H1 (cell line): ENCODE data around the gene CTTNBP2NL. TPM values are rescaled to one million over a fixed set of nuclear protein-coding genes. Genes with fewer than 3 reads are reported as not detected.

Source experiments
- CTCF ChIA-PET: fragments of 300-600 bp; sonication (Branson Sonifier 250); formaldehyde crosslinking; loops from one replicate; lab custom pipeline; 2021; ENCODE audit not compliant: partially characterized antibody; lab: Charles Lee
- POLR2A ChIA-PET: fragments of 300-600 bp; sonication (Branson Sonifier 250); formaldehyde crosslinking; loops from one replicate; lab custom pipeline; 2021; ENCODE audit warnings: inconsistent platforms; ENCODE audit not compliant: partially characterized antibody; lab: Charles Lee
- DNase-seq, 2 experiments: peaks; one replicate each; pipeline versions ENCODE4 v3.0.0 to v3.0.0-alpha.2; 2010 to 2022; ENCODE audit warnings: low spot score in 2 of 2, low read depth in 1 of 2, mixed read lengths in 1 of 2
- FAIRE-seq: peaks from 2 replicates; lab custom pipeline; 2011; peaks lifted over from hg19 to GRCh38; lab: Jason Lieb, UNC
- H2AFZ ChIP-seq: 2 replicates; pipeline ENCODE4 v1.8.1; 2012; ENCODE audit warnings: low read length, inconsistent platforms
- H2AK5ac ChIP-seq: 2 replicates; pipeline ENCODE4 v1.6.1; 2013; ENCODE audit warnings: low read depth, low read length
- H2BK120ac ChIP-seq: replicated peaks from 2 replicates; pipeline ENCODE3; 2013; ENCODE audit warnings: low read depth, low read length, inconsistent platforms
- H2BK12ac ChIP-seq: 2 replicates; pipeline ENCODE4 v1.6.1; 2013; ENCODE audit warnings: low read depth, low read length
- H2BK15ac ChIP-seq: 2 replicates; pipeline ENCODE4 v1.6.1; 2013; ENCODE audit warnings: low read length
- H2BK20ac ChIP-seq: 2 replicates; pipeline ENCODE4 v1.6.1; 2013; ENCODE audit warnings: low read length
- H2BK5ac ChIP-seq: 2 replicates; pipeline ENCODE4 v1.6.1; 2013; ENCODE audit warnings: low read depth, low read length
- H3K14ac ChIP-seq: 2 replicates; pipeline ENCODE4 v1.6.1; 2013; ENCODE audit warnings: inconsistent platforms; ENCODE audit not compliant: insufficient read length
- H3K18ac ChIP-seq: 2 replicates; pipeline ENCODE4 v1.6.1; 2013; ENCODE audit warnings: low read length; ENCODE audit errors: extremely low read depth
- H3K23ac ChIP-seq: 2 replicates; pipeline ENCODE4 v1.6.1; 2013; ENCODE audit warnings: inconsistent platforms; ENCODE audit not compliant: insufficient read length
- H3K23me2 ChIP-seq: 2 replicates; pipeline ENCODE4 v1.6.1; 2013; ENCODE audit warnings: low read depth, low read length
- H3K27ac ChIP-seq: 2 replicates; pipeline ENCODE4 v1.6.1; 2011; ENCODE audit warnings: low read depth, low read length, inconsistent platforms
- H3K27me3 ChIP-seq, 4 experiments: replicated peaks in 1 of 4; 1 replicate in 1 of 4; 2 replicates in 3 of 4; pipeline versions ENCODE4 v1.6.1 to v1.8.1; 2011 to 2013; ENCODE audit warnings: low read length in 3 of 4, mild to moderate bottlenecking in 3 of 4, inconsistent platforms in 2 of 4, mixed read lengths in 2 of 4, moderate library complexity in 1 of 4; ENCODE audit not compliant: control insufficient read depth in 3 of 4, insufficient read depth in 3 of 4; ENCODE audit errors: extremely low read depth in 1 of 4
- H3K36me3 ChIP-seq, 4 experiments: 2 replicates each; pipeline versions ENCODE4 v1.6.1 to v1.8.1; 2011 to 2013; ENCODE audit warnings: mild to moderate bottlenecking in 4 of 4, low read length in 3 of 4, moderate library complexity in 2 of 4, control low read depth in 1 of 4, inconsistent platforms in 1 of 4; ENCODE audit not compliant: insufficient read depth in 4 of 4, control insufficient read depth in 2 of 4
- H3K4ac ChIP-seq: replicated peaks from 2 replicates; pipeline ENCODE3; 2013; ENCODE audit warnings: low read length, low read depth, mixed read lengths, inconsistent platforms; ENCODE audit not compliant: insufficient read length
- H3K4me1 ChIP-seq, 4 experiments: replicated peaks in 1 of 4; 1 replicate in 1 of 4; 2 replicates in 3 of 4; pipeline versions ENCODE4 v1.6.1 to v1.8.1; 2011 to 2013; ENCODE audit warnings: low read length in 3 of 4, inconsistent platforms in 2 of 4, mixed read lengths in 1 of 4; ENCODE audit not compliant: insufficient read depth in 4 of 4, control insufficient read depth in 3 of 4
- H3K4me2 ChIP-seq, 2 experiments: 2 replicates each; pipeline versions ENCODE4 v1.6.1 to v1.8.1; 2011 to 2013; ENCODE audit warnings: low read depth in 2 of 2, low read length in 2 of 2, control low read depth in 1 of 2, inconsistent platforms in 1 of 2, mild to moderate bottlenecking in 1 of 2; ENCODE audit not compliant: insufficient read depth in 1 of 2
- H3K4me3 ChIP-seq, 4 experiments: fragments of 200-600, 300-600 bp in 1 of 4; sonication (generic), shearing (Covaris generic), sonication (Bioruptor Twin) in 1 of 4; 2 replicates each; pipeline versions ENCODE4 v1.5.1 to v1.8.1; 2011 to 2016; ENCODE audit warnings: low read length in 4 of 4, low read depth in 3 of 4, control low read depth in 2 of 4, inconsistent platforms in 2 of 4, mild to moderate bottlenecking in 2 of 4, mixed read lengths in 1 of 4, moderate library complexity in 1 of 4; ENCODE audit not compliant: insufficient read depth in 2 of 4; ENCODE audit errors: extremely low read depth in 1 of 4
- H3K56ac ChIP-seq: replicated peaks from 2 replicates; pipeline ENCODE3; 2013; ENCODE audit warnings: low read depth, mild to moderate bottlenecking, mixed read lengths, low read length, inconsistent platforms; ENCODE audit not compliant: insufficient read length
- H3K79me1 ChIP-seq: 2 replicates; pipeline ENCODE4 v1.6.1; 2013; ENCODE audit warnings: low read depth, low read length, control low read depth
- H3K79me2 ChIP-seq, 2 experiments: 2 replicates each; pipeline versions ENCODE4 v1.6.1 to v1.8.1; 2012 to 2013; ENCODE audit warnings: low read length in 2 of 2, mild to moderate bottlenecking in 2 of 2, inconsistent platforms in 1 of 2; ENCODE audit not compliant: insufficient read depth in 2 of 2, control insufficient read depth in 1 of 2
- H3K9ac ChIP-seq, 4 experiments: replicated peaks in 1 of 4; 1 replicate in 1 of 4; 2 replicates in 3 of 4; pipeline versions ENCODE4 v1.6.1 to v1.8.1; 2011 to 2013; ENCODE audit warnings: low read depth in 3 of 4, low read length in 3 of 4, control low read depth in 2 of 4, mild to moderate bottlenecking in 2 of 4, moderate library complexity in 2 of 4, inconsistent platforms in 1 of 4; ENCODE audit errors: extremely low read depth in 1 of 4
- H3K9me3 ChIP-seq, 2 experiments: 2 replicates each; pipeline versions ENCODE4 v1.6.1 to v1.8.1; 2012 to 2013; ENCODE audit warnings: mild to moderate bottlenecking in 2 of 2, moderate library complexity in 2 of 2, control low read depth in 1 of 2, inconsistent platforms in 1 of 2, low read depth in 1 of 2, low read length in 1 of 2, mixed read lengths in 1 of 2; ENCODE audit not compliant: insufficient read depth in 2 of 2
- H4K20me1 ChIP-seq, 2 experiments: replicated peaks in 1 of 2; 2 replicates each; pipeline versions ENCODE3 to v1.8.1; 2011 to 2013; ENCODE audit warnings: inconsistent platforms in 2 of 2, low read length in 2 of 2, mild to moderate bottlenecking in 1 of 2; ENCODE audit not compliant: insufficient read depth in 2 of 2, control insufficient read depth in 1 of 2
- H4K5ac ChIP-seq: 2 replicates; pipeline ENCODE4 v1.6.1; 2013; ENCODE audit warnings: low read length, low read depth, mixed read lengths, inconsistent platforms; ENCODE audit not compliant: insufficient read length
- H4K8ac ChIP-seq: 2 replicates; pipeline ENCODE4 v1.8.0; 2013; ENCODE audit warnings: mild to moderate bottlenecking, moderate library complexity, low read length, inconsistent platforms; ENCODE audit not compliant: insufficient read depth; ENCODE audit errors: extremely low read depth
- H4K91ac ChIP-seq: replicated peaks from 2 replicates; pipeline ENCODE3; 2013; ENCODE audit warnings: low read length, mixed read lengths, inconsistent platforms; ENCODE audit not compliant: insufficient read length
- ATF3 ChIP-seq: IDR thresholded peaks from 2 replicates; pipeline ENCODE4 v1.6.1; 2011; ENCODE audit warnings: low read depth, mild to moderate bottlenecking, low read length; ENCODE audit not compliant: insufficient read depth
- POU5F1 ChIP-seq: IDR thresholded peaks from 2 replicates; pipeline ENCODE4 v1.6.1; 2011; ENCODE audit warnings: low read depth, mild to moderate bottlenecking, low read length, moderate library complexity
- RAD21 ChIP-seq, 2 experiments: IDR thresholded peaks in 1 of 2; conservative IDR thresholded peaks in 1 of 2; 2 replicates each; pipeline ENCODE4 v1.6.1; 2011; ENCODE audit warnings: low read depth in 2 of 2, low read length in 2 of 2, improper control_type of control experiment in 1 of 2, inconsistent platforms in 1 of 2, mild to moderate bottlenecking in 1 of 2, moderate library complexity in 1 of 2
- YY1 ChIP-seq: IDR thresholded peaks from 2 replicates; pipeline ENCODE4 v1.6.1; 2011; ENCODE audit warnings: low read depth, mild to moderate bottlenecking, low read length
- WGBS, 2 experiments: shearing (Covaris generic) in 1 of 2; methylation state at CpG; one replicate each; pipeline versions ENCODE4 v1.1.6 to v1.1.7; 2013 to 2015; ENCODE audit warnings: low lambda C conversion rate in 2 of 2, mixed read lengths in 2 of 2, inconsistent platforms in 1 of 2, low coverage in 1 of 2, missing lambda C conversion rate in 1 of 2; ENCODE audit not compliant: insufficient replicate concordance in 2 of 2, insufficient coverage in 1 of 2, insufficient read length in 1 of 2; ENCODE audit errors: extremely low coverage in 1 of 2, missing lambda C conversion rate in 1 of 2; 5-methylcytosine and 5-hydroxymethylcytosine counted together
- polyA plus RNA-seq, 7 experiments: library from polyadenylated mRNA; depleted of rRNA in 3 of 7; stranded (reverse) in 5 of 7; unstranded in 2 of 7; fragments of >200 nt in 5 of 7; fragments of 200-250 nt in 2 of 7; gene quantifications; 1 replicate in 5 of 7; 2 replicates in 1 of 7; 4 replicates in 1 of 7; pipeline versions ENCODE4 v1.2.1 to v1.2.3, GENCODE V29; 2011 to 2013; ENCODE audit warnings: missing spikeins in 2 of 7, mixed read lengths in 2 of 7
- total RNA-seq: library from RNA; stranded (reverse); fragmentation: NEBNext Ultra II Directional; extraction: Animal tissue kit (Norgen Biotek cat#: 25700); gene quantifications from 2 replicates; pipeline ENCODE4 v1.2.1, GENCODE V29; 2021
- TF ChIP-seq, protein P1 (sequence below): IDR thresholded peaks from 2 replicates; pipeline ENCODE4 v1.6.1; 2012; ENCODE audit warnings: inconsistent platforms

CTTNBP2NL gene
- total and polyA plus RNA-seq, 2 of the 8 experiments (the other 6 are each of a cell fraction or from before 2014, with no cell fraction given), result 6.4 to 35.1 TPM

- Histone ChIP-seq H3K79me1 (no peaks in the 10 kb centered on the region), H3K4me2 (no peak overlapping the region), H3K9ac (no peak overlapping the region), H2BK120ac (no peak overlapping the region), H2AFZ (peak overlapping the region; percentile 95; the same call in 1 of the 2 replicates), H3K23me2 (no peaks in the 10 kb centered on the region), H2AK5ac (no peak overlapping the region), H4K20me1 (peaks cover 0 to 2% of the 10 kb centered on the region in 2 experiments), H3K4me1 (peaks cover 0 to 6% (median 0%) of the 10 kb centered on the region in 4 experiments; a peak in 1 of 7 replicates), H3K14ac (no peak overlapping the region), H4K91ac (no peak overlapping the region), H2BK15ac (no peak overlapping the region), H3K4ac (no peak overlapping the region), H3K36me3 (no peaks in the 10 kb centered on the region), H3K9me3 (no peaks in the 10 kb centered on the region), H3K23ac (no peak overlapping the region)
- 80% methylated on average over 8 of the region's 8 CpGs; no CpG with 5 or more reads in 1 of the 2 experiments for WGBS, 2 experiments
- FAIRE-seq, result no peak
- CTCF ChIA-PET, result interaction anchor here (0.6 to 7.7 kb wide), 36 partner anchors 11 to 1099 kb away, joined by 3 to 89 read pairs (median 4); no protein-coding TSS in a partner anchor
- TF ChIP-seq RAD21 (IDR thresholded peaks at IDR 0.05 in 1 of 2, conservative IDR thresholded peaks at IDR 0.05 in 1 of 2; ENCODE audit: low read depth in 2 of 2, low read length in 2 of 2) (no peak), POU5F1 (no peak), YY1 (no peak), ATF3 (no peak)
- TF ChIP-seq, protein P1, sequence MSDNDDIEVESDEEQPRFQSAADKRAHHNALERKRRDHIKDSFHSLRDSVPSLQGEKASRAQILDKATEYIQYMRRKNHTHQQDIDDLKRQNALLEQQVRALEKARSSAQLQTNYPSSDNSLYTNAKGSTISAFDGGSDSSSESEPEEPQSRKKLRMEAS, result no peak
- TF ChIP-seq, all 59 proteins: peak for 0
- no peak overlapping the region; the same call in 1 of the 2 replicates for H2BK12ac ChIP-seq
- H4K8ac ChIP-seq, result no peak overlapping the region
- H3K27ac ChIP-seq, result no peak overlapping the region
- no peak overlapping the region for H3K4me3 ChIP-seq
- no peak overlapping the region for H4K5ac ChIP-seq
- no peak overlapping the region for H3K18ac ChIP-seq
- H3K27me3 ChIP-seq, result no peaks in the 10 kb centered on the region; a peak in 1 of 7 replicates
- POLR2A ChIA-PET, result interaction anchor here (1.3 kb wide), 1 partner anchor 57 kb away, joined by 3 read pairs; no protein-coding TSS in a partner anchor
- DNase-seq, result no peak
- H3K56ac ChIP-seq, result no peak overlapping the region
- no peak overlapping the region for H2BK5ac ChIP-seq
- no peak overlapping the region for H2BK20ac ChIP-seq
- H3K79me2 ChIP-seq, result no peaks in the 10 kb centered on the region
Measured at GRCh38 chr1:112358061-112358770, 37.8 kb upstream of the CTTNBP2NL start.
